ENCODE measurements around the gene BORCS6. TPM values are rescaled to one million over a fixed set of nuclear protein-coding genes. Genes with fewer than 3 reads are reported as not detected.
A peak's percentile ranks its signal among the peaks of the same experiment; 100 is the strongest.

Gene BORCS6
- total RNA-seq, 2 experiments from 2014 or later = 6.1 to 6.4 TPM

DNA sequence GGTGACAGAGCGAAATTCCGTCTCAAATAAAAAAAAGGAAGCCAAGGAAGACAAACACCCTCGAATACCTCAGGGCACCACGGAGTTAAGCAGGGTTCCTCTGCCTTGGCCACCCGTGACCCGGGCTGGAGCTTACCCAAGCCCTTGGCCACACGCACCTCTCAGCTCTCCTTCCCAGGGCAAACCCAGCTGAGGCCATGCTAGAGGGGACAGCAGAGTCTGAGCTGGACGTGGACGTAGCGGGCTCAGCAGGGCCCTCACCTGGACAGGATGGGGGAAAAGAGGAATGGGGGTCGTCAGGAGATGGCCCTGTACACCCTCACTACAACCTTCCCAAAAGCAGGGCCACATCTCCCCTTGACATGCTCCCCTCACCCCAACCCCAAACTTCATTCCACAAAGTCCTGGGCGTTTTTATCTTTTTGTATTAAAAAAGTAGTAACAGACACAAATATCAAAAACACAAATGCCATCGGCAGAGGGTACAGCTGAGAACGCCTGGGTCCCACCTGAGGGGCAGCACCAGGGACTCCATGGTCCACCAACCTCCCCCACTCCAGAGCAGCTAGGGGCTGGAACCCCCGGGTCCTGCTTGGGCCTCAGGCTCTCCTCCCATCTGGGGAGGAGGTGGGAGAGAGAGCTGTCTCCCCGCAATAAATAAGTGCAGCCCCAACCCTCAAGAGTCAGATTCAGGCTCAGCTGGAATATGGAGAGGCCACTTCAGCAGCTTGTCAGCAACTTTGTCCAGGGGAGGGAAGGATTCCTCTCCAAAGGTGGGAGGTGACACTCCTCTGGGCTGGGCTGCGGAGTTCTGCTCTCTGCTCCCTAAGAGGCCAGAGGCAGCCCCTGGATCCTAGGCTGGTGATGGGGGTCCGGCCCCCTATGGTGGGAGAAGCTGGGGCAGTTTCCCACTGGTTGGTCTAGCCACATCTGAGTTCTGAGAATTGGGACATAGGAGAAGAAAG lies 49.6 kb downstream of the BORCS6 start:
- peak in 2 of 14 experiments; percentile 36 to 63 for DNase-seq
- CTCF ChIA-PET = interaction anchor here (1.0 to 4.6 kb wide), 12 partner anchors 8 to 82 kb away, joined by 3 to 42 read pairs (median 8); partner anchors contain the start of gene ALOXE3
- Mint-ChIP-seq H3K27me3 (peaks cover 3% of the 10 kb centered on the region), H3K4me1 (ENCODE audit: low read depth) (peaks cover 5% of the 10 kb centered on the region), H3K36me3 (ENCODE audit: low read depth) (peaks cover 52% of the 10 kb centered on the region), H3K9me3 (no peaks in the 10 kb centered on the region), H3K27ac (no peak overlapping the region), H3K4me3 (peak overlapping the region; percentile 70)
- no peaks in the 10 kb centered on the region for H3K27me3 ChIP-seq (ENCODE audit: control insufficient read depth in 1 of 2, insufficient read depth in 2 of 2, low read length in 2 of 2)
- H3K4me1 ChIP-seq (ENCODE audit: insufficient read depth, low read length) = peaks cover 26% of the 10 kb centered on the region
- POLR2A ChIA-PET = interaction anchor here (0.8 to 5.6 kb wide), 17 partner anchors 8 to 155 kb away, joined by 3 to 105 read pairs (median 20); partner anchors contain the start of genes ALOXE3, AURKB, CTC1 and HES7
- ATAC-seq (ENCODE audit: poor library complexity) = no peak
- H3K9me3 ChIP-seq (ENCODE audit: control insufficient read depth in 1 of 2, insufficient read depth in 1 of 2, low read length in 2 of 2) = no peaks in the 10 kb centered on the region
- TF ChIP-seq, protein P1, sequence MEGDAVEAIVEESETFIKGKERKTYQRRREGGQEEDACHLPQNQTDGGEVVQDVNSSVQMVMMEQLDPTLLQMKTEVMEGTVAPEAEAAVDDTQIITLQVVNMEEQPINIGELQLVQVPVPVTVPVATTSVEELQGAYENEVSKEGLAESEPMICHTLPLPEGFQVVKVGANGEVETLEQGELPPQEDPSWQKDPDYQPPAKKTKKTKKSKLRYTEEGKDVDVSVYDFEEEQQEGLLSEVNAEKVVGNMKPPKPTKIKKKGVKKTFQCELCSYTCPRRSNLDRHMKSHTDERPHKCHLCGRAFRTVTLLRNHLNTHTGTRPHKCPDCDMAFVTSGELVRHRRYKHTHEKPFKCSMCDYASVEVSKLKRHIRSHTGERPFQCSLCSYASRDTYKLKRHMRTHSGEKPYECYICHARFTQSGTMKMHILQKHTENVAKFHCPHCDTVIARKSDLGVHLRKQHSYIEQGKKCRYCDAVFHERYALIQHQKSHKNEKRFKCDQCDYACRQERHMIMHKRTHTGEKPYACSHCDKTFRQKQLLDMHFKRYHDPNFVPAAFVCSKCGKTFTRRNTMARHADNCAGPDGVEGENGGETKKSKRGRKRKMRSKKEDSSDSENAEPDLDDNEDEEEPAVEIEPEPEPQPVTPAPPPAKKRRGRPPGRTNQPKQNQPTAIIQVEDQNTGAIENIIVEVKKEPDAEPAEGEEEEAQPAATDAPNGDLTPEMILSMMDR (IDR thresholded peaks at IDR 0.05) = no peak
- intact Hi-C loops (cut with DNase I, micrococcal nuclease) = no loop called here
- no peak overlapping the region for H3K4me3 ChIP-seq (ENCODE audit: low read length)
- H3K27ac ChIP-seq (ENCODE audit: low read depth in 1 of 2, low read length in 2 of 2) = no peak overlapping the region
- H3K36me3 ChIP-seq (ENCODE audit: insufficient read depth, low read length) = peaks cover 51% of the 10 kb centered on the region

DNA sequence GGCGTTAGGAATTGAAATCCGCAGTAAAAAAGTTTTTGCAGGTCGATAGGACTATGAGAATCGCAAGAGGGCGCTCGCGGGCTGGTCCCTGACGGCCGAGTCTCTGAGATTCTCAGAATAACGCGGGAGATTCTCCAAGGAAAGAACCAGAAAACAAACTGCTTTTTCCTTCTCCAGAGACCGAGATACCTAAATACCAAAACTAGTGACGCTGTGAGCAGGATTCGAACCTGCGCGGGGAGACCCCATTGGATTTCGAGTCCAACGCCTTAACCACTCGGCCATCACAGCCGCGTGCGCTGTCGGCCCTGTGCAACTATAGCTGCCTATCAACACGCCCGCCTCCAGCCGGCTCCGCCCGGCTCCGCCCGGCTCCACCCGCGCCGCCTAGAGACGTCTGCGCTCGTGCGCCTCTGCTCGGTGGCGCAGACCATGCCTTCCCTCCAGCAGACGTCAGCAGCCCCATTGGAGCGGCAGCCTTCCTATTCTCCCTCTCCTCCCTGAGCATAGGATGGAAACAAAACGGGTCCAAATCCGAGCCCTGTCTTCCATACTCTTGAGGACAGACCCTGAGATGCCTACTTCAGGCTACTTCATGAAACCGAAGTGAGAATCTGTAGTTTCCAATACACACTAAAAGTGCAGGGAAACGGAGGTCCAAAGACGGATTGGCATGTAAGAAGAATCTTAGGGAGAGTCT lies 51.2 kb downstream of the BORCS6 start:
- ChIA-PET POLR2A (interaction anchor here (1.0 to 5.6 kb wide), 22 partner anchors 9 to 162 kb away, joined by 3 to 105 read pairs (median 12); partner anchors contain the start of genes ALOXE3, AURKB, BORCS6 and CTC1), CTCF (interaction anchor here (0.9 to 4.6 kb wide), 26 partner anchors 9 to 162 kb away, joined by 3 to 42 read pairs (median 6); partner anchors contain the start of genes ALOXE3, BORCS6, CTC1 and HES7)
- ATAC-seq (ENCODE audit: poor library complexity) = peak; percentile 86
- Mint-ChIP-seq H3K9me3 (no peaks in the 10 kb centered on the region), H3K27ac (no peak overlapping the region), H3K4me1 (ENCODE audit: low read depth) (peaks cover 2% of the 10 kb centered on the region), H3K27me3 (peaks cover 2% of the 10 kb centered on the region), H3K4me3 (no peak overlapping the region), H3K36me3 (ENCODE audit: low read depth) (peaks cover 37% of the 10 kb centered on the region)
- Histone ChIP-seq H3K27ac (ENCODE audit: low read depth in 1 of 2, low read length in 2 of 2) (peak overlapping the region; percentile 71 to 91), H3K36me3 (ENCODE audit: insufficient read depth, low read length) (peaks cover 36% of the 10 kb centered on the region), H3K9me3 (ENCODE audit: control insufficient read depth in 1 of 2, insufficient read depth in 1 of 2, low read length in 2 of 2) (no peaks in the 10 kb centered on the region), H3K27me3 (ENCODE audit: control insufficient read depth in 1 of 2, insufficient read depth in 2 of 2, low read length in 2 of 2) (no peaks in the 10 kb centered on the region), H3K4me1 (ENCODE audit: insufficient read depth, low read length) (peaks cover 26% of the 10 kb centered on the region), H3K4me3 (ENCODE audit: low read length) (peak overlapping the region; percentile 71)
- peak; percentile 91 to 97 (median 95) for DNase-seq
- intact Hi-C loops (cut with DNase I, micrococcal nuclease) = loop anchor here (1.0 to 5.0 kb wide), 11 partner anchors 13 to 161 kb away; partner anchors contain the start of gene HES7 (in 1 of the 2)
- TF ChIP-seq, protein P1 (IDR thresholded peaks at IDR 0.05) = peak; percentile 75

DNA sequence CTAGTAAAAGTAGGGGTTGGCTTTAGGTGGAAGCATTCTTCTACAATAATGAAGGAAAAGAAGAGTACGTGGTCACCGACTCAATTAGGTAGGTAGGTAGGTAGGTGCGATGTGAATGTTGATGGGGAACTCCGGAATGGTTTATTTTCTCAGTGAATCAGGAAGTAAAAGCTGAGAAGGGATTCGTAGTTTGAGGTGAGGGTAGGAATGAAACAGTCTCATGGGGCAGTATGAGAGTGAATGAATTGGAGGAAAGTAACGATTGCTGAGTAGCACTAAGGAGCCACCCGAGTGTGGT lies 51.7 kb downstream of the BORCS6 start:
- POLR2A ChIA-PET = interaction anchor here (0.6 to 5.6 kb wide), 21 partner anchors 10 to 157 kb away, joined by 3 to 105 read pairs (median 13); partner anchors contain the start of genes ALOXE3, AURKB, BORCS6 and CTC1
- peaks cover 32% of the 10 kb centered on the region for H3K36me3 Mint-ChIP-seq (ENCODE audit: low read depth)

More for the DNA sequence above, 51.7 kb downstream of the BORCS6 start:
- peak overlapping the region; percentile 71 for H3K4me3 ChIP-seq (ENCODE audit: low read length)
- TF ChIP-seq, protein P1 (IDR thresholded peaks at IDR 0.05) = no peak
- no peak for ATAC-seq (ENCODE audit: poor library complexity)
- DNase-seq = no peak
- Mint-ChIP-seq H3K9me3 (no peaks in the 10 kb centered on the region), H3K27ac (no peak overlapping the region), H3K27me3 (no peaks in the 10 kb centered on the region), H3K4me3 (no peak overlapping the region), H3K4me1 (ENCODE audit: low read depth) (no peaks in the 10 kb centered on the region)
- CTCF ChIA-PET = interaction anchor here (0.9 to 4.6 kb wide), 26 partner anchors 8 to 162 kb away, joined by 3 to 42 read pairs (median 6); partner anchors contain the start of genes ALOXE3, BORCS6, CTC1 and HES7
- H3K27ac ChIP-seq (ENCODE audit: low read depth in 1 of 2, low read length in 2 of 2) = peak overlapping the region; percentile 71 to 91
- H3K9me3 ChIP-seq (ENCODE audit: control insufficient read depth in 1 of 2, insufficient read depth in 1 of 2, low read length in 2 of 2) = no peaks in the 10 kb centered on the region
- no peaks in the 10 kb centered on the region for H3K27me3 ChIP-seq (ENCODE audit: control insufficient read depth in 1 of 2, insufficient read depth in 2 of 2, low read length in 2 of 2)
- H3K4me1 ChIP-seq (ENCODE audit: insufficient read depth, low read length) = peaks cover 26% of the 10 kb centered on the region
- intact Hi-C loops (cut with DNase I, micrococcal nuclease) = loop anchor here (1.0 to 5.0 kb wide), 11 partner anchors 12 to 162 kb away; partner anchors contain the start of gene HES7 (in 1 of the 2)
- H3K36me3 ChIP-seq (ENCODE audit: insufficient read depth, low read length) = peaks cover 31% of the 10 kb centered on the region

Data from CD4-positive, alpha-beta T cell (primary cell).